H1 (cell line): ENCODE results near the gene KIF13A. TPM values are rescaled to one million over a fixed set of nuclear protein-coding genes. Genes with fewer than 3 reads are reported as not detected.
A peak's percentile ranks its signal among the peaks of the same experiment; 100 is the strongest.

Experiments used
- CTCF ChIA-PET: fragments of 300-600 bp; sonication (Branson Sonifier 250); formaldehyde crosslinking; loops from one replicate; lab custom pipeline; 2021; ENCODE audit not compliant: partially characterized antibody; lab: Charles Lee
- POLR2A ChIA-PET: fragments of 300-600 bp; sonication (Branson Sonifier 250); formaldehyde crosslinking; loops from one replicate; lab custom pipeline; 2021; ENCODE audit warnings: inconsistent platforms; ENCODE audit not compliant: partially characterized antibody; lab: Charles Lee
- DNase-seq, 2 experiments: peaks; one replicate each; pipeline versions ENCODE4 v3.0.0 to v3.0.0-alpha.2; 2010 to 2022; ENCODE audit warnings: low spot score in 2 of 2, low read depth in 1 of 2, mixed read lengths in 1 of 2
- FAIRE-seq: peaks from 2 replicates; lab custom pipeline; 2011; peaks lifted over from hg19 to GRCh38; lab: Jason Lieb, UNC
- H2AFZ ChIP-seq: 2 replicates; pipeline ENCODE4 v1.8.1; 2012; ENCODE audit warnings: low read length, inconsistent platforms
- H2AK5ac ChIP-seq: 2 replicates; pipeline ENCODE4 v1.6.1; 2013; ENCODE audit warnings: low read depth, low read length
- H2BK120ac ChIP-seq: replicated peaks from 2 replicates; pipeline ENCODE3; 2013; ENCODE audit warnings: low read depth, low read length, inconsistent platforms
- H2BK12ac ChIP-seq: 2 replicates; pipeline ENCODE4 v1.6.1; 2013; ENCODE audit warnings: low read depth, low read length
- H2BK15ac ChIP-seq: 2 replicates; pipeline ENCODE4 v1.6.1; 2013; ENCODE audit warnings: low read length
- H2BK20ac ChIP-seq: 2 replicates; pipeline ENCODE4 v1.6.1; 2013; ENCODE audit warnings: low read length
- H2BK5ac ChIP-seq: 2 replicates; pipeline ENCODE4 v1.6.1; 2013; ENCODE audit warnings: low read depth, low read length
- H3K14ac ChIP-seq: 2 replicates; pipeline ENCODE4 v1.6.1; 2013; ENCODE audit warnings: inconsistent platforms; ENCODE audit not compliant: insufficient read length
- H3K18ac ChIP-seq: 2 replicates; pipeline ENCODE4 v1.6.1; 2013; ENCODE audit warnings: low read length; ENCODE audit errors: extremely low read depth
- H3K23ac ChIP-seq: 2 replicates; pipeline ENCODE4 v1.6.1; 2013; ENCODE audit warnings: inconsistent platforms; ENCODE audit not compliant: insufficient read length
- H3K23me2 ChIP-seq: 2 replicates; pipeline ENCODE4 v1.6.1; 2013; ENCODE audit warnings: low read depth, low read length
- H3K27ac ChIP-seq: 2 replicates; pipeline ENCODE4 v1.6.1; 2011; ENCODE audit warnings: low read depth, low read length, inconsistent platforms
- H3K27me3 ChIP-seq, 4 experiments: replicated peaks in 1 of 4; 1 replicate in 1 of 4; 2 replicates in 3 of 4; pipeline versions ENCODE4 v1.6.1 to v1.8.1; 2011 to 2013; ENCODE audit warnings: low read length in 3 of 4, mild to moderate bottlenecking in 3 of 4, inconsistent platforms in 2 of 4, mixed read lengths in 2 of 4, moderate library complexity in 1 of 4; ENCODE audit not compliant: control insufficient read depth in 3 of 4, insufficient read depth in 3 of 4; ENCODE audit errors: extremely low read depth in 1 of 4
- H3K36me3 ChIP-seq, 4 experiments: 2 replicates each; pipeline versions ENCODE4 v1.6.1 to v1.8.1; 2011 to 2013; ENCODE audit warnings: mild to moderate bottlenecking in 4 of 4, low read length in 3 of 4, moderate library complexity in 2 of 4, control low read depth in 1 of 4, inconsistent platforms in 1 of 4; ENCODE audit not compliant: insufficient read depth in 4 of 4, control insufficient read depth in 2 of 4
- H3K4ac ChIP-seq: replicated peaks from 2 replicates; pipeline ENCODE3; 2013; ENCODE audit warnings: low read length, low read depth, mixed read lengths, inconsistent platforms; ENCODE audit not compliant: insufficient read length
- H3K4me1 ChIP-seq, 4 experiments: replicated peaks in 1 of 4; 1 replicate in 1 of 4; 2 replicates in 3 of 4; pipeline versions ENCODE4 v1.6.1 to v1.8.1; 2011 to 2013; ENCODE audit warnings: low read length in 3 of 4, inconsistent platforms in 2 of 4, mixed read lengths in 1 of 4; ENCODE audit not compliant: insufficient read depth in 4 of 4, control insufficient read depth in 3 of 4
- H3K4me2 ChIP-seq, 2 experiments: 2 replicates each; pipeline versions ENCODE4 v1.6.1 to v1.8.1; 2011 to 2013; ENCODE audit warnings: low read depth in 2 of 2, low read length in 2 of 2, control low read depth in 1 of 2, inconsistent platforms in 1 of 2, mild to moderate bottlenecking in 1 of 2; ENCODE audit not compliant: insufficient read depth in 1 of 2
- H3K4me3 ChIP-seq, 4 experiments: fragments of 200-600, 300-600 bp in 1 of 4; sonication (generic), shearing (Covaris generic), sonication (Bioruptor Twin) in 1 of 4; 2 replicates each; pipeline versions ENCODE4 v1.5.1 to v1.8.1; 2011 to 2016; ENCODE audit warnings: low read length in 4 of 4, low read depth in 3 of 4, control low read depth in 2 of 4, inconsistent platforms in 2 of 4, mild to moderate bottlenecking in 2 of 4, mixed read lengths in 1 of 4, moderate library complexity in 1 of 4; ENCODE audit not compliant: insufficient read depth in 2 of 4; ENCODE audit errors: extremely low read depth in 1 of 4
- H3K56ac ChIP-seq: replicated peaks from 2 replicates; pipeline ENCODE3; 2013; ENCODE audit warnings: low read depth, mild to moderate bottlenecking, mixed read lengths, low read length, inconsistent platforms; ENCODE audit not compliant: insufficient read length
- H3K79me1 ChIP-seq: 2 replicates; pipeline ENCODE4 v1.6.1; 2013; ENCODE audit warnings: low read depth, low read length, control low read depth
- H3K79me2 ChIP-seq, 2 experiments: 2 replicates each; pipeline versions ENCODE4 v1.6.1 to v1.8.1; 2012 to 2013; ENCODE audit warnings: low read length in 2 of 2, mild to moderate bottlenecking in 2 of 2, inconsistent platforms in 1 of 2; ENCODE audit not compliant: insufficient read depth in 2 of 2, control insufficient read depth in 1 of 2
- H3K9ac ChIP-seq, 4 experiments: replicated peaks in 1 of 4; 1 replicate in 1 of 4; 2 replicates in 3 of 4; pipeline versions ENCODE4 v1.6.1 to v1.8.1; 2011 to 2013; ENCODE audit warnings: low read depth in 3 of 4, low read length in 3 of 4, control low read depth in 2 of 4, mild to moderate bottlenecking in 2 of 4, moderate library complexity in 2 of 4, inconsistent platforms in 1 of 4; ENCODE audit errors: extremely low read depth in 1 of 4
- H3K9me3 ChIP-seq, 2 experiments: 2 replicates each; pipeline versions ENCODE4 v1.6.1 to v1.8.1; 2012 to 2013; ENCODE audit warnings: mild to moderate bottlenecking in 2 of 2, moderate library complexity in 2 of 2, control low read depth in 1 of 2, inconsistent platforms in 1 of 2, low read depth in 1 of 2, low read length in 1 of 2, mixed read lengths in 1 of 2; ENCODE audit not compliant: insufficient read depth in 2 of 2
- H4K20me1 ChIP-seq, 2 experiments: replicated peaks in 1 of 2; 2 replicates each; pipeline versions ENCODE3 to v1.8.1; 2011 to 2013; ENCODE audit warnings: inconsistent platforms in 2 of 2, low read length in 2 of 2, mild to moderate bottlenecking in 1 of 2; ENCODE audit not compliant: insufficient read depth in 2 of 2, control insufficient read depth in 1 of 2
- H4K5ac ChIP-seq: 2 replicates; pipeline ENCODE4 v1.6.1; 2013; ENCODE audit warnings: low read length, low read depth, mixed read lengths, inconsistent platforms; ENCODE audit not compliant: insufficient read length
- H4K8ac ChIP-seq: 2 replicates; pipeline ENCODE4 v1.8.0; 2013; ENCODE audit warnings: mild to moderate bottlenecking, moderate library complexity, low read length, inconsistent platforms; ENCODE audit not compliant: insufficient read depth; ENCODE audit errors: extremely low read depth
- H4K91ac ChIP-seq: replicated peaks from 2 replicates; pipeline ENCODE3; 2013; ENCODE audit warnings: low read length, mixed read lengths, inconsistent platforms; ENCODE audit not compliant: insufficient read length
- EGR1 ChIP-seq: IDR thresholded peaks from 2 replicates; pipeline ENCODE4 v1.6.1; 2011; ENCODE audit warnings: low read depth, low read length, borderline replicate concordance
- FOSL1 ChIP-seq: IDR thresholded peaks from 2 replicates; pipeline ENCODE4 v1.6.1; 2011; ENCODE audit warnings: mild to moderate bottlenecking, low read depth, low read length, moderate library complexity; ENCODE audit not compliant: insufficient read depth
- JUND ChIP-seq: IDR thresholded peaks from 2 replicates; pipeline ENCODE4 v1.6.1; 2011; ENCODE audit warnings: mild to moderate bottlenecking, improper control_type of control experiment, low read length
- RNF2 ChIP-seq: fragments of 200-900, 300-1000 bp; sonication (generic); IDR thresholded peaks from 2 replicates; pipeline ENCODE4 v1.7.1; 2016; ENCODE audit warnings: borderline replicate concordance, low read depth, mild to moderate bottlenecking, antibody characterized with exemption, low read length; ENCODE audit not compliant: poor library complexity, severe bottlenecking; ENCODE audit errors: missing control alignments
- WGBS, 2 experiments: shearing (Covaris generic) in 1 of 2; methylation state at CpG; one replicate each; pipeline versions ENCODE4 v1.1.6 to v1.1.7; 2013 to 2015; ENCODE audit warnings: low lambda C conversion rate in 2 of 2, mixed read lengths in 2 of 2, inconsistent platforms in 1 of 2, low coverage in 1 of 2, missing lambda C conversion rate in 1 of 2; ENCODE audit not compliant: insufficient replicate concordance in 2 of 2, insufficient coverage in 1 of 2, insufficient read length in 1 of 2; ENCODE audit errors: extremely low coverage in 1 of 2, missing lambda C conversion rate in 1 of 2; 5-methylcytosine and 5-hydroxymethylcytosine counted together
- polyA plus RNA-seq, 7 experiments: library from polyadenylated mRNA; depleted of rRNA in 3 of 7; stranded (reverse) in 5 of 7; unstranded in 2 of 7; fragments of >200 nt in 5 of 7; fragments of 200-250 nt in 2 of 7; gene quantifications; 1 replicate in 5 of 7; 2 replicates in 1 of 7; 4 replicates in 1 of 7; pipeline versions ENCODE4 v1.2.1 to v1.2.3, GENCODE V29; 2011 to 2013; ENCODE audit warnings: missing spikeins in 2 of 7, mixed read lengths in 2 of 7
- total RNA-seq: library from RNA; stranded (reverse); fragmentation: NEBNext Ultra II Directional; extraction: Animal tissue kit (Norgen Biotek cat#: 25700); gene quantifications from 2 replicates; pipeline ENCODE4 v1.2.1, GENCODE V29; 2021
- TF ChIP-seq, protein P1 (sequence below): IDR thresholded peaks from 2 replicates; pipeline ENCODE4 v1.6.1; 2012; ENCODE audit warnings: inconsistent platforms

KIF13A gene
- total and polyA plus RNA-seq, 2 of the 8 experiments (the other 6 are each of a cell fraction or from before 2014, with no cell fraction given): 14.7 to 40.8 TPM

DNA sequence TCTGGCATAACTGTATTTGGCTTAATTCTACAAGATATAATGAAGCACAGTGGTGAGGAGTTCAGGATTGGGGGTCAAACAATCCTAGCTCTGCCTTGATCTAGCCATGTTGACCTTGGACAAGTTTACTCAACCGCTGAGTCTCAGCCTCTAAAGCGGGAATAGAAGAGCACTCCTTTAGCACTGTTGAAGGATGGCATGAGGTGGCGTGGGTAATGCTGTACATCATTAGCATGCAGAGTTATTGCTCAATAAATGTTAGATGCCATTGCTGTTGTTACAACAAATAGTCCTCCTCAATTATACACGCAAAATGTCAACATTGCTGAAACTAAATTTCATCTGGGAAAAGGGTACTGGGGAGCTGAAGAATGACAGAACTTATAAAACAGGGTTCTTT is 78.6 kb downstream of the KIF13A start:
- H3K14ac ChIP-seq: no peak overlapping the region
- H3K4me1 ChIP-seq: peaks cover 0 to 12% (median 7%) of the 10 kb centered on the region in 4 experiments; a peak in 3 of 7 replicates
- no peak overlapping the region for H2AK5ac ChIP-seq
- DNase-seq (no peak), FAIRE-seq (no peak)
- no peak overlapping the region for H3K9ac ChIP-seq
- peaks cover 0 to 50% of the 10 kb centered on the region in 2 experiments; a peak in 2 of 4 replicates for H3K79me2 ChIP-seq
- H3K56ac ChIP-seq: no peak overlapping the region
- no peaks in the 10 kb centered on the region for H3K36me3 ChIP-seq
- no peak overlapping the region for H2BK5ac ChIP-seq
- H3K23me2 ChIP-seq: no peaks in the 10 kb centered on the region
- no peak overlapping the region for H3K4me3 ChIP-seq
- H2AFZ ChIP-seq: no peak overlapping the region
- 90% methylated on average over 4 of the region's 4 CpGs; no CpG with 5 or more reads in 1 of the 2 experiments for WGBS, 2 experiments
- H3K4ac ChIP-seq: no peak overlapping the region
- no peaks in the 10 kb centered on the region for H3K79me1 ChIP-seq
- no peak overlapping the region for H3K18ac ChIP-seq
- H3K27ac ChIP-seq: no peak overlapping the region
- no peaks in the 10 kb centered on the region for H3K9me3 ChIP-seq
- no peak overlapping the region for H3K23ac ChIP-seq
- no peak overlapping the region for H3K4me2 ChIP-seq
- no peaks in the 10 kb centered on the region for H4K20me1 ChIP-seq
- ChIA-PET CTCF (interaction anchor here (1.1 kb wide), 1 partner anchor 15 kb away, joined by 3 read pairs; no protein-coding TSS in a partner anchor), POLR2A (no interaction called here)
- H4K8ac ChIP-seq: no peak overlapping the region
- H4K5ac ChIP-seq: no peak overlapping the region
- TF ChIP-seq RNF2 (no peak), FOSL1 (no peak), JUND (no peak), EGR1 (no peak)
- TF ChIP-seq, protein P1, sequence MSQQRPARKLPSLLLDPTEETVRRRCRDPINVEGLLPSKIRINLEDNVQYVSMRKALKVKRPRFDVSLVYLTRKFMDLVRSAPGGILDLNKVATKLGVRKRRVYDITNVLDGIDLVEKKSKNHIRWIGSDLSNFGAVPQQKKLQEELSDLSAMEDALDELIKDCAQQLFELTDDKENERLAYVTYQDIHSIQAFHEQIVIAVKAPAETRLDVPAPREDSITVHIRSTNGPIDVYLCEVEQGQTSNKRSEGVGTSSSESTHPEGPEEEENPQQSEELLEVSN: 0 out of 2 replicates have a peak, but pooled peaks have one; percentile 21
- H3K27me3 ChIP-seq: no peaks in the 10 kb centered on the region
- no peak overlapping the region for H2BK20ac ChIP-seq
- no peak overlapping the region for H2BK12ac ChIP-seq
- H4K91ac ChIP-seq: no peak overlapping the region
- H2BK15ac ChIP-seq: no peak overlapping the region
- no peak overlapping the region for H2BK120ac ChIP-seq
